Ectodermal cell (in vitro differentiated cells): ENCODE data around the gene ARHGAP22.

Source experiments
- H3K27ac ChIP-seq: 2 replicates; pipeline ENCODE4 v1.7.0; 2013; ENCODE audit warnings: mild to moderate bottlenecking, low read depth, low read length; ENCODE audit not compliant: insufficient read depth, poor library complexity, severe bottlenecking
- H3K27me3 ChIP-seq: 2 replicates; pipeline ENCODE4 v1.7.0; 2013; ENCODE audit warnings: mild to moderate bottlenecking, low read length; ENCODE audit not compliant: insufficient read depth, control insufficient read depth, poor library complexity, severe bottlenecking
- H3K36me3 ChIP-seq: one replicate; pipeline ENCODE4 v1.7.0; 2013; ENCODE audit warnings: low read length; ENCODE audit not compliant: control insufficient read depth, insufficient read depth
- H3K4me1 ChIP-seq: one replicate; pipeline ENCODE4 v1.7.0; 2013; ENCODE audit warnings: low read length; ENCODE audit not compliant: control insufficient read depth, insufficient read depth
- H3K4me3 ChIP-seq: 2 replicates; pipeline ENCODE4 v1.7.0; 2013; ENCODE audit warnings: low read depth, low read length, control low read depth; ENCODE audit not compliant: insufficient read depth
- H3K9me3 ChIP-seq: 2 replicates; pipeline ENCODE4 v1.7.0; 2013; ENCODE audit warnings: mild to moderate bottlenecking, low read length, moderate library complexity; ENCODE audit not compliant: control insufficient read depth
- WGBS, 2 experiments: methylation state at CpG; one replicate each; pipeline ENCODE4 v1.1.7; 2013; ENCODE audit warnings: missing lambda C conversion rate in 2 of 2; 5-methylcytosine and 5-hydroxymethylcytosine counted together

Gene ARHGAP22

GRCh38 chr10:48633381-48634197 is 28.7 kb upstream of the ARHGAP22 start:
- Histone ChIP-seq H3K4me1 (no peaks in the 10 kb centered on the region), H3K9me3 (no peaks in the 10 kb centered on the region), H3K4me3 (no peak overlapping the region), H3K27me3 (no peaks in the 10 kb centered on the region), H3K36me3 (no peaks in the 10 kb centered on the region), H3K27ac (no peak overlapping the region)
- WGBS, 2 experiments, result 92 to 95% methylated on average over 4 of the region's 4 CpGs

DNA sequence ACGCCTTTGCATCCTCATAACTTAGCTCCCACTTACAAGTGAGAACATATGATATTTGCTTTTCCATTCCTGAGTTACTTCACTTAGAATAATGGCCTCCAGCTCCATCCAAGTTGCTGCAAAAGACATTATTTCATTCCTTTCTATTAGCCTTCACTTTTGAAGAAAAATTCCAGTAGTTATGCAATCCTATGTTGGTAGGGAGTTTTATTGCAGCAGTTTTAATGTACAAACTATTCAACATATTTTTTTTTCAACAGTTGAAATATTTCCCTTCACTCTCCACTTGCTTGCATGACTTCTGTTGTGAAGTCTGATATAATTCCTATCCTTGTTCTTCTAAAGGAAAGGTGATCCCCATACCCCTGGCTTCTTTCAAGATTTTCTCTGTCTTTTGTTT is 27.3 kb upstream of the ARHGAP22 start:
- Histone ChIP-seq H3K4me3 (no peak overlapping the region), H3K36me3 (no peaks in the 10 kb centered on the region), H3K27ac (no peak overlapping the region), H3K4me1 (no peaks in the 10 kb centered on the region), H3K27me3 (no peaks in the 10 kb centered on the region), H3K9me3 (no peaks in the 10 kb centered on the region)
- WGBS, 2 experiments, result 90 to 94% methylated on average over 1 of the region's 1 CpG

GRCh38 chr10:48627984-48628609 is 23.2 kb upstream of the ARHGAP22 start:
- Histone ChIP-seq H3K36me3 (no peaks in the 10 kb centered on the region), H3K4me3 (no peak overlapping the region), H3K27me3 (no peaks in the 10 kb centered on the region), H3K9me3 (no peaks in the 10 kb centered on the region), H3K4me1 (no peaks in the 10 kb centered on the region), H3K27ac (no peak overlapping the region)
- 86 to 94% methylated on average over 2 of the region's 2 CpGs for WGBS, 2 experiments

DNA sequence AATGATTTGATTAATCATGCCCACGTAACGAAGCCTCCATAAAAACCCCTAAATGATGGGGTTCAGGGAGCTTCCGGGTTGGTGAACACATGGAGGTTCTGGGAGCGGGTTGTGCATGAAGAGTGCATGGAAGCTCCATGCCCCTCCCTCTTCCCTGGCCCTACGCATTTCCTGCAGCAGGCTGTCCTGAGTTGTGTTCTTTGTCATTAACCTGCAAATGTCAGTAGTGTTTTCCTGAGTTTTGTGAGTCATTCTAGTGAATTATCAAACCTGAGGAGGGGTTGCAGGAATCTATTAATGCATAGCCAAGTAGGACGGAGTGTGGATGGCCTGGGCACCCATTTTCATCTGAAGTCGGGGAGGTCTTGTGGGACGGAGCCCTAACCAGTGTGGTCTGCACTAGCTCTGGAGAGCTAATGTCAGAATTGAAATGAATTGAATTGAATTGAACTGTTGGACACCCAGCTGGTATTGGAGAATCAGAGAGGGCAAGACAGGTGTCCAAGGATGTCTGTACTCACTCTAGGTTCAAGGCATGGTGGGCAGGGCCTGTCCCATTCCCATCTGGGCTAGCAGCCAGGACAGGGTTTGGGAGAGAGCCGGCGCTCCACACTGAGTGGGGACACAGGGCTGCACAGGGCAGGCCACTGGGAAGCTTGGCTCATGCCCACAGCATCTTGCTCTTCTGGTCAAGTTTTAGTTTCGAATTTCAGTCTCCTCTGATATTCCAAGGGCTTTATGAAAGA is 22.3 kb upstream of the ARHGAP22 start:
- Histone ChIP-seq H3K4me1 (no peaks in the 10 kb centered on the region), H3K9me3 (no peaks in the 10 kb centered on the region), H3K4me3 (no peak overlapping the region), H3K36me3 (no peaks in the 10 kb centered on the region), H3K27ac (no peak overlapping the region), H3K27me3 (no peaks in the 10 kb centered on the region)
- WGBS, 2 experiments, result 91 to 93% methylated on average over 11 of the region's 11 CpGs

- no peak overlapping the region for H3K4me3 ChIP-seq
These were observed 21.6 kb upstream of the ARHGAP22 start for GRCh38 chr10:48626447-48626846.

DNA sequence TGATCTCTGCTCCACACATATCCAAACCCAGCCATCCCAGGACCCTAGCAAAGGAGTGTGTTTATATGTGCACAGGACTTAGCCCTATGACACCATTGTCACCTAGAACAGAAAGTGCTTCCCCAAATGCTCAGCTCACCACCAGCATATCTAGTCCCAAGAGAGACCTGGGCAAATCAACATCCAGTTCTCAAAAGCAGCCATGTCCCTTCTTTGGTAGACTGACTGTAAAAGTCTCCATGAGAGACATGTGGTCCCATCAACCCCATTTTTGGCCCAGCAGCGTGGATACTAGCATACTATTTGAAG is 20.9 kb upstream of the ARHGAP22 start:
- no peak overlapping the region for H3K27ac ChIP-seq
- H3K9me3 ChIP-seq, result no peaks in the 10 kb centered on the region
- no peaks in the 10 kb centered on the region for H3K36me3 ChIP-seq
- H3K4me1 ChIP-seq, result no peaks in the 10 kb centered on the region
- H3K4me3 ChIP-seq, result no peak overlapping the region
- no peaks in the 10 kb centered on the region for H3K27me3 ChIP-seq
- 91 to 100% methylated on average over 1 of the region's 1 CpG for WGBS, 2 experiments

More at GRCh38 chr10:48626447-48626846, 21.6 kb upstream of the ARHGAP22 start:
- H3K36me3 ChIP-seq, result no peaks in the 10 kb centered on the region
- H3K9me3 ChIP-seq, result no peaks in the 10 kb centered on the region
- no peaks in the 10 kb centered on the region for H3K27me3 ChIP-seq
- no peak overlapping the region for H3K27ac ChIP-seq
- 89 to 93% methylated on average over 4 of the region's 4 CpGs for WGBS, 2 experiments
- no peaks in the 10 kb centered on the region for H3K4me1 ChIP-seq

DNA sequence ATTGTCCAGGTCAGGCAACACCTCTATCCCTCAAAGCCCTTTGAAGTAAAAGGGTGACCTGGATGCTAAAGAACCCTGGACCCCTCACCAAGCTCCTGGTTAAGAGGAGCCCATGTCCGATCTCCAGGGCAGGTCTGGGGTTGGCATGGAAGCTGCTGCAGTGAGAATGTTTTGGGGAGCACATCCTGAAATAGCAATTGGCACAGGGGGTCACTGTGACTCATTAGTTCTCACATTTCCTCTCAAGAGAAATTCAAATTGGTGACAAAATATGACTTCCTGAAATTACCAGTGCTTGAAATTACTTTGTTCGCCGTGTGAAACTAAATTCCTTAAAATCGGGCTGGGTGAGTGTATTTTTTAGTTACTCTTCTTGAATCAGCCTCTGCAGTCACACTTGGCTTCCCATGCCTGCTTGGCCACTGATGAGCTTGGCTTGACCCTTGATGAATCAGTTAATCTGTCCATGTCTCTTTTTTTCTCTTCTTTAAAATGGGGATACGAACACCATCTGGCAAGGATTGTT is 18.8 kb upstream of the ARHGAP22 start:
- Histone ChIP-seq H3K4me3 (no peak overlapping the region), H3K36me3 (no peaks in the 10 kb centered on the region), H3K4me1 (no peaks in the 10 kb centered on the region), H3K27me3 (no peaks in the 10 kb centered on the region), H3K9me3 (no peaks in the 10 kb centered on the region), H3K27ac (no peak overlapping the region)
- WGBS, 2 experiments, result 90 to 95% methylated on average over 5 of the region's 5 CpGs

GRCh38 chr10:48623009-48623408 is 18.1 kb upstream of the ARHGAP22 start:
- no peaks in the 10 kb centered on the region for H3K4me1 ChIP-seq
- H3K9me3 ChIP-seq, result no peaks in the 10 kb centered on the region
- no peak overlapping the region for H3K4me3 ChIP-seq
- H3K27ac ChIP-seq, result no peak overlapping the region
- no peaks in the 10 kb centered on the region for H3K27me3 ChIP-seq
- no peaks in the 10 kb centered on the region for H3K36me3 ChIP-seq
- 96 to 99% methylated on average over 3 of the region's 3 CpGs for WGBS, 2 experiments

DNA sequence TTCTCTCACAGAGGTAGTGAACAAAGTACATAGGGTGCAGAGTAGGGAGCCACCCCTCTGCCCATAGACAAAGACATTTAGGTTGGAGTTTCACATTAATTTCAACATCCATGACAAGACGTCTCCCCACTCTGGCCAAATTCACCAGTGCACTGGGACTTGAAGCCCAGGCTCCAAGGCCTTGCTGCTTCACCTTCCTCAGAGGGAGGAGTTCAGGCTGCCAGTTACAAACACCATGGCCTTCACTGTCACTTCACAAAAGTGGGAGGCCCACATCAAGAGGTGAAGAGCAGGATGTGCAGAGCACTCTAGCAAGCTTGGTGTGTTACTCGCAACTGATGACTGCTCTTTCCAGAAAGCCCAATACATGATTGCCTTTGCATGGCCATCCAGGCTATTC is 15.8 kb upstream of the ARHGAP22 start:
- H3K36me3 ChIP-seq, result no peaks in the 10 kb centered on the region
- no peaks in the 10 kb centered on the region for H3K27me3 ChIP-seq
- H3K4me3 ChIP-seq, result no peak overlapping the region
- no peaks in the 10 kb centered on the region for H3K9me3 ChIP-seq
- WGBS, 2 experiments, result 91 to 92% methylated on average over 2 of the region's 2 CpGs
- no peak overlapping the region for H3K27ac ChIP-seq
- H3K4me1 ChIP-seq, result no peaks in the 10 kb centered on the region

DNA sequence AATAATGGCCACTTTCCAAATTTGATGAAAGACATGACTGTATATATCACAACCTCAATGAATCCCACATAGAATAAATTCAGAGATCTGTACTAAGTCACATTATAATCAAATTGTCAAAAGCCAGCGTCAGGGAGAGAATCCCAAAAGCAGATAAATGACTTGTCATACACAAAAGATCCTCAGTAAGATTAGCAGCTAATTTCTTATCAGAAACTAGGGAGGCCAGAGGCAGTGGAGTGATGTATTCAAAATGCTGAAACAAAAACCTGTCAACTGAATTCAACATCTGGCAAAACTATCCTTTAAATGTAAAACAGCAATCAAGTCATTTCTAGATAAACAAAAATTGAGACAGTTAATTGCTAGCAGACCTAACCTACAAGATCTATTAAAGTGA is 11.6 kb upstream of the ARHGAP22 start:
- no peak overlapping the region for H3K27ac ChIP-seq
- H3K4me1 ChIP-seq, result no peaks in the 10 kb centered on the region
- H3K9me3 ChIP-seq, result no peaks in the 10 kb centered on the region
- H3K4me3 ChIP-seq, result no peak overlapping the region
- H3K27me3 ChIP-seq, result no peaks in the 10 kb centered on the region
- H3K36me3 ChIP-seq, result no peaks in the 10 kb centered on the region
- 96 to 100% methylated on average over 1 of the region's 1 CpG for WGBS, 2 experiments
